GM23248 (cell line): Measurements from ENCODE around the gene ENG. TPM values are rescaled to one million over a fixed set of nuclear protein-coding genes. Genes with fewer than 3 reads are reported as not detected.
A peak's percentile ranks its signal among the peaks of the same experiment; 100 is the strongest.

Experiments used
- DNase-seq: peaks from one replicate; pipeline ENCODE4 v3.0.0-alpha.2; 2015
- H2AFZ ChIP-seq: fragments of 200-600 bp; sonication (generic); 2 replicates; pipeline ENCODE4 v1.6.1; 2016; ENCODE audit warnings: antibody characterized with exemption
- H3F3A ChIP-seq: fragments of 200-600 bp; sonication (generic); 2 replicates; pipeline ENCODE4 v1.6.1; 2016; ENCODE audit warnings: mild to moderate bottlenecking, antibody characterized with exemption, mixed run types; ENCODE audit not compliant: insufficient read depth
- H3K27ac ChIP-seq: fragments of 200-600 bp; sonication (generic); 2 replicates; pipeline ENCODE4 v1.5.1; 2016; ENCODE audit warnings: mild to moderate bottlenecking
- H3K27me3 ChIP-seq: fragments of 200-600 bp; sonication (generic); replicated peaks from 2 replicates; pipeline ENCODE4 v1.6.1; 2016; ENCODE audit warnings: mild to moderate bottlenecking; ENCODE audit not compliant: insufficient read depth
- H3K36me3 ChIP-seq: fragments of 200-600 bp; sonication (generic); 2 replicates; pipeline ENCODE4 v1.6.1; 2016; ENCODE audit warnings: low read depth, mild to moderate bottlenecking
- H3K4me1 ChIP-seq: fragments of 200-600 bp; sonication (generic); 2 replicates; pipeline ENCODE4 v1.6.1; 2016; ENCODE audit warnings: mild to moderate bottlenecking; ENCODE audit not compliant: insufficient read depth
- H3K4me2 ChIP-seq: fragments of 200-600 bp; sonication (generic); one replicate; pipeline ENCODE4 v1.6.1; 2016; ENCODE audit warnings: mild to moderate bottlenecking; ENCODE audit not compliant: unreplicated experiment
- H3K4me3 ChIP-seq: fragments of 200-600 bp; sonication (generic); 2 replicates; pipeline ENCODE4 v1.5.1; 2016; ENCODE audit warnings: mild to moderate bottlenecking
- H3K79me2 ChIP-seq: fragments of 200-600 bp; sonication (generic); 2 replicates; pipeline ENCODE4 v1.6.1; 2016; ENCODE audit warnings: mild to moderate bottlenecking; ENCODE audit not compliant: insufficient read depth
- H3K9ac ChIP-seq: fragments of 200-600 bp; sonication (generic); 2 replicates; pipeline ENCODE4 v1.6.1; 2016; ENCODE audit warnings: mild to moderate bottlenecking
- H3K9me2 ChIP-seq: fragments of 200-600 bp; sonication (generic); 2 replicates; pipeline ENCODE4 v1.6.1; 2016; ENCODE audit warnings: mixed run types, mild to moderate bottlenecking, moderate library complexity; ENCODE audit not compliant: insufficient read depth
- H3K9me3 ChIP-seq: fragments of 200-600 bp; sonication (generic); one replicate; pipeline ENCODE4 v1.6.1; 2017; ENCODE audit warnings: low read depth
- H4K20me1 ChIP-seq: fragments of 200-600 bp; sonication (generic); 2 replicates; pipeline ENCODE4 v1.6.0; 2016; ENCODE audit not compliant: insufficient read depth
- EZH2 ChIP-seq: fragments of 200-600 bp; sonication (generic); IDR thresholded peaks from 2 replicates; pipeline ENCODE4 v1.6.1; 2018; ENCODE audit warnings: antibody characterized with exemption, mild to moderate bottlenecking; ENCODE audit not compliant: insufficient read depth, poor library complexity, severe bottlenecking
- EZH2phosphoT487 ChIP-seq: fragments of 200-600 bp; sonication (generic); IDR thresholded peaks from 2 replicates; pipeline ENCODE4 v1.6.1; 2018; ENCODE audit warnings: antibody characterized with exemption, moderate library complexity, mild to moderate bottlenecking, low read depth; ENCODE audit not compliant: insufficient read depth
- WGBS, 2 experiments: methylation state at CpG; one replicate each; pipeline ENCODE4 v1.1.6; 2015 to 2017; ENCODE audit warnings: low lambda C conversion rate in 2 of 2, low coverage in 1 of 2; ENCODE audit errors: missing lambda C conversion rate in 2 of 2; 5-methylcytosine and 5-hydroxymethylcytosine counted together
- in situ Hi-C: fragments of 300-500 bp; cut with MboI; formaldehyde crosslinking; loops from 2 replicates; pipeline ENCODE4 v1.15.0; 2020
- polyA plus RNA-seq: library from polyadenylated mRNA; unstranded; fragments of >200 nt; fragmentation: Nextera tagmentation; extraction: Ambion mirVana; gene quantifications from 2 replicates; pipeline ENCODE4 v1.2.1, GENCODE V29; 2016
- total RNA-seq: library from RNA; depleted of rRNA; stranded (reverse); fragments of >200 nt; shearing (Covaris generic); gene quantifications from 2 replicates; pipeline ENCODE4 v1.2.3, GENCODE V29; 2014

Gene ENG
- total and polyA plus RNA-seq, 2 experiments from 2014 or later = 54.5 to 226 TPM

GRCh38 chr9:127850286-127850830, 4.1 kb downstream of the ENG start:
- H3K4me1 ChIP-seq = peaks cover 31% of the 10 kb centered on the region
- H4K20me1 ChIP-seq = no peaks in the 10 kb centered on the region
- WGBS, 2 experiments = 97 to 99% methylated on average over 17 of the region's 17 CpGs
- TF ChIP-seq EZH2phosphoT487 = no peak
- no peak for TF ChIP-seq EZH2
- H3K79me2 ChIP-seq = peaks cover 91% of the 10 kb centered on the region
- no peak overlapping the region for H3K9ac ChIP-seq
- H3F3A ChIP-seq = no peaks in the 10 kb centered on the region; the same call in 1 of the 2 replicates
- no peak overlapping the region for H2AFZ ChIP-seq
- H3K27me3 ChIP-seq = no peaks in the 10 kb centered on the region
- no peaks in the 10 kb centered on the region for H3K9me3 ChIP-seq
- no peaks in the 10 kb centered on the region for H3K9me2 ChIP-seq
- in situ Hi-C loops = no loop called here
- no peak overlapping the region for H3K27ac ChIP-seq
- H3K4me2 ChIP-seq = no peak overlapping the region
- H3K36me3 ChIP-seq = peaks cover 8% of the 10 kb centered on the region; the same call in 1 of the 2 replicates
- DNase-seq = no peak
- no peak overlapping the region for H3K4me3 ChIP-seq

- TF ChIP-seq EZH2 = no peak
- TF ChIP-seq EZH2phosphoT487 = no peak
- peaks cover 100% of the 10 kb centered on the region for H3K79me2 ChIP-seq
- H3K9me3 ChIP-seq = no peaks in the 10 kb centered on the region
- in situ Hi-C loops = no loop called here
- peaks cover 8% of the 10 kb centered on the region; the same call in 1 of the 2 replicates for H3K36me3 ChIP-seq
- no peak overlapping the region for H2AFZ ChIP-seq
- no peak overlapping the region for H3K9ac ChIP-seq
- H3K27ac ChIP-seq = no peak overlapping the region
- 94 to 96% methylated on average over 10 of the region's 10 CpGs for WGBS, 2 experiments
- 0 out of 2 replicates have a peak, but pooled peaks cover 7% of the 10 kb centered on the region for H3F3A ChIP-seq
- no peak for DNase-seq
- no peak overlapping the region for H3K4me2 ChIP-seq
- no peaks in the 10 kb centered on the region for H4K20me1 ChIP-seq
- no peaks in the 10 kb centered on the region for H3K27me3 ChIP-seq
- no peak overlapping the region for H3K4me3 ChIP-seq
- H3K9me2 ChIP-seq = no peaks in the 10 kb centered on the region
- peaks cover 31% of the 10 kb centered on the region for H3K4me1 ChIP-seq
Observed at GRCh38 chr9:127848756-127849504, 5.5 kb downstream of the ENG start.

GRCh38 chr9:127847833-127848755, 6.4 kb downstream of the ENG start:
- no peaks in the 10 kb centered on the region for H3K9me3 ChIP-seq
- H2AFZ ChIP-seq = no peak overlapping the region
- H3K9ac ChIP-seq = no peak overlapping the region
- no peaks in the 10 kb centered on the region for H3K27me3 ChIP-seq
- WGBS, 2 experiments = 77 to 79% methylated on average over 12 of the region's 12 CpGs
- peaks cover 28% of the 10 kb centered on the region for H3K4me1 ChIP-seq
- H3F3A ChIP-seq = 0 out of 2 replicates have a peak, but pooled peaks cover 7% of the 10 kb centered on the region
- peaks cover 8% of the 10 kb centered on the region; the same call in 1 of the 2 replicates for H3K36me3 ChIP-seq
- no peak overlapping the region for H3K4me2 ChIP-seq
- H3K9me2 ChIP-seq = no peaks in the 10 kb centered on the region
- DNase-seq = no peak
- in situ Hi-C loops = no loop called here
- peaks cover 98% of the 10 kb centered on the region for H3K79me2 ChIP-seq
- no peak overlapping the region for H3K4me3 ChIP-seq
- no peaks in the 10 kb centered on the region for H4K20me1 ChIP-seq
- TF ChIP-seq EZH2 = no peak
- no peak for TF ChIP-seq EZH2phosphoT487
- 0 out of 2 replicates have a peak overlapping the region, but pooled peaks have one; percentile 51 for H3K27ac ChIP-seq

- peaks cover 96% of the 10 kb centered on the region for H3K79me2 ChIP-seq
- H3K9me3 ChIP-seq = no peaks in the 10 kb centered on the region
- peak overlapping the region; percentile 51 for H3K27ac ChIP-seq
- WGBS, 2 experiments = 49 to 52% methylated on average over 6 of the region's 6 CpGs
- H3F3A ChIP-seq = 0 out of 2 replicates have a peak, but pooled peaks cover 7% of the 10 kb centered on the region
- in situ Hi-C loops = no loop called here
- H3K27me3 ChIP-seq = no peaks in the 10 kb centered on the region
- peak overlapping the region; percentile 37; the same call in 1 of the 2 replicates for H3K9ac ChIP-seq
- H3K4me2 ChIP-seq = no peak overlapping the region
- H3K4me3 ChIP-seq = no peak overlapping the region
- H3K4me1 ChIP-seq = peaks cover 19% of the 10 kb centered on the region
- no peak overlapping the region for H2AFZ ChIP-seq
- no peaks in the 10 kb centered on the region for H4K20me1 ChIP-seq
- TF ChIP-seq EZH2phosphoT487 (no peak), EZH2 (no peak)
- peak; percentile 59 for DNase-seq
- H3K36me3 ChIP-seq = peaks cover 8% of the 10 kb centered on the region; the same call in 1 of the 2 replicates
- H3K9me2 ChIP-seq = no peaks in the 10 kb centered on the region
Observed at GRCh38 chr9:127847178-127847510, 7.3 kb downstream of the ENG start.
